Cardiac fibroblast (primary cell): ENCODE results near the gene IL1RL1.
A peak's percentile ranks its signal among the peaks of the same experiment; 100 is the strongest.

Source experiments
- DNase-seq, 2 donors: peaks; one replicate each; pipeline versions ENCODE4 v3.0.0 to v3.0.0-alpha.2; 2010; ENCODE audit warnings: low read depth in 2 of 2
- H3K4me3 ChIP-seq, 2 donors: replicated peaks in 1 of 2; 1 replicate in 1 of 2; 2 replicates in 1 of 2; pipeline ENCODE4 v1.5.1; 2011; ENCODE audit warnings: low read depth in 2 of 2, low read length in 2 of 2, mild to moderate bottlenecking in 2 of 2, moderate library complexity in 1 of 2
- TF ChIP-seq, protein P1 (sequence below): IDR thresholded peaks from one replicate; pipeline ENCODE4 v1.5.1; 2011; ENCODE audit warnings: low read depth, mild to moderate bottlenecking, low read length, inconsistent platforms

The IL1RL1 gene

DNA sequence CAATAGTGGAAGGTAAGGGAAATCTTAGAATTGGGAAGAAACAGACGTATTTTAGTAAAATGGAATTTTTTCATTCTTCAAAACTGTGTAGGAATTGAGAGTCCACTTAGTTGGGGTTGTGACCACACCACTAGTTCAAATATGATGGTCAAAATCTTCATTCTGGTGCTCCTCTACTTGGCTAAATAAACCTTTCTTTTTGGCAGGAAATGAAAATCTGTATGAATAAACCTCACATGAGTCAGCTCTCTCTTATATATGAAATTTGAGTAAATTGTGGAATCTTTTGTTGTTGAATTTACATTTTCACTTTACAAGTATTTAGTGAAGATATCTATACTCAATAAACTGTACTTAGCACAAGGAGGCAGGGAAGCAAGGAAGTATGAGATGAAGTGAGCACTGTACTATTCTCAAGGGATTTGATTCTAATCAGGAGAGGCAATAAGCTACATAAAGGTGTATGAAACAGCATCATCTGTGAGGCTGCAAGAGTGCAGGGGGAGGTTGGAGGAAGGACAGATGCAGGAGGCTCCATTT lies 64.8 kb downstream of the IL1RL1 start:
- DNase-seq = peak in 1 of 2 donors; percentile 9
- TF ChIP-seq, protein P1, sequence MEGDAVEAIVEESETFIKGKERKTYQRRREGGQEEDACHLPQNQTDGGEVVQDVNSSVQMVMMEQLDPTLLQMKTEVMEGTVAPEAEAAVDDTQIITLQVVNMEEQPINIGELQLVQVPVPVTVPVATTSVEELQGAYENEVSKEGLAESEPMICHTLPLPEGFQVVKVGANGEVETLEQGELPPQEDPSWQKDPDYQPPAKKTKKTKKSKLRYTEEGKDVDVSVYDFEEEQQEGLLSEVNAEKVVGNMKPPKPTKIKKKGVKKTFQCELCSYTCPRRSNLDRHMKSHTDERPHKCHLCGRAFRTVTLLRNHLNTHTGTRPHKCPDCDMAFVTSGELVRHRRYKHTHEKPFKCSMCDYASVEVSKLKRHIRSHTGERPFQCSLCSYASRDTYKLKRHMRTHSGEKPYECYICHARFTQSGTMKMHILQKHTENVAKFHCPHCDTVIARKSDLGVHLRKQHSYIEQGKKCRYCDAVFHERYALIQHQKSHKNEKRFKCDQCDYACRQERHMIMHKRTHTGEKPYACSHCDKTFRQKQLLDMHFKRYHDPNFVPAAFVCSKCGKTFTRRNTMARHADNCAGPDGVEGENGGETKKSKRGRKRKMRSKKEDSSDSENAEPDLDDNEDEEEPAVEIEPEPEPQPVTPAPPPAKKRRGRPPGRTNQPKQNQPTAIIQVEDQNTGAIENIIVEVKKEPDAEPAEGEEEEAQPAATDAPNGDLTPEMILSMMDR = no peak
- H3K4me3 ChIP-seq = no peak overlapping the region

DNA sequence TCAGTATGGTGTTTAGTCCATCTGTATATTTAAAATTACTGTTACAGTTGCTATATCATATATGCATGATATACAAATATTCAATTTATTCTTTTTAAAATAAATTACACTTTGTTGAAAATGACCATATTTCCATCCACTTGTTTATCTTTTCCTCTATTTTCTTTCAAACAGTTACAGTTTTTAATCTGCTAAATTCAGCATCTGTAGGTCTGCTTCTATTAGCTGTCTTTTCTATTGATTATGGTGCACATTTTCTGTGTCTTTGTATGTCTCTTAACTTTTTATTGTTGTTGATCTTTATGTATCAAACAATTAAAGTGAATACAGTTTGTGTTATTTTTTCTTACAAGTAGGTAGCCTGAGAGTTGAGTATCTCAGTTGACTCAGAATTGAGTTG lies 72.4 kb downstream of the IL1RL1 start:
- TF ChIP-seq, protein P1 = no peak
- no peak overlapping the region for H3K4me3 ChIP-seq
- DNase-seq = no peak

DNA sequence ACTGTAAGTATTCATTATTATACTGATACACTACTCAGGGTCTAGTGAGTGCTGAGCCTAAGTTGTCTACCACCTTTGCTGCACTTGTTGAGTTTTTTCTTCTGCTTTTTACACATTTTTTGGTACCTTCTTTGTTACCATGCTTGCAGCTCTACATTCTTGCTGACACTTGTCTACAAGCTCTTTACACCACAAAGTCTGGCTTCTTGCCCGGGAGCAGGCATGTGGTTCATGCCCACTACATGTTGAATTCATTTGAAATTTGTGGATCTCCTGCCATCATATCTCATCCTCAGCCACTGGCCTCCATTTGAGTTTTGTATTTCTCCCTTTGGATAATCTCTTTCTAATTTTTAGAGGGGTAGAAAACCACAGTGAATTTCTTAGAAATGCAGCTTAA lies 74.2 kb downstream of the IL1RL1 start:
- DNase-seq = peak in 1 of 2 donors; percentile 21
- TF ChIP-seq, protein P1 = no peak
- H3K4me3 ChIP-seq = no peak overlapping the region

DNA sequence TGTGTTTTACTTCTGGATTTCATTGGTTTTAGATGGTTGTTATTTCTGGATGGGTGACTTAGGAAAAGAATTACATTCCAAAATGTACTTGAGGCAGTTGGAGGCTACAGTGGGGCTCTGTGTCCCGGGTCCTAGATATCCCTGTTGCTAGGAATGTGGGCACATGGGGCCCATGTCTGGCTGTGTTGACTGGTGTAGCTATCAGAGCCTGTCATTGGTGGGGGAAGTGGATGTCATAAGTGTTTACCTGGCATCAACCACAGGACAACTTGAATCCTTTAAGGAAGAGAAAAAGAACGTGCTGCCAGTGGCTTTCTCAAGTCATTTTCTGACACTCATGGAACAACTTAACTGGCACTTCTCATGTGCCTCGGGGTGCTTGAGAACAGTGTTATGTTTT lies 74.6 kb downstream of the IL1RL1 start:
- no peak for DNase-seq
- H3K4me3 ChIP-seq = no peak overlapping the region
- TF ChIP-seq, protein P1 = no peak

DNA sequence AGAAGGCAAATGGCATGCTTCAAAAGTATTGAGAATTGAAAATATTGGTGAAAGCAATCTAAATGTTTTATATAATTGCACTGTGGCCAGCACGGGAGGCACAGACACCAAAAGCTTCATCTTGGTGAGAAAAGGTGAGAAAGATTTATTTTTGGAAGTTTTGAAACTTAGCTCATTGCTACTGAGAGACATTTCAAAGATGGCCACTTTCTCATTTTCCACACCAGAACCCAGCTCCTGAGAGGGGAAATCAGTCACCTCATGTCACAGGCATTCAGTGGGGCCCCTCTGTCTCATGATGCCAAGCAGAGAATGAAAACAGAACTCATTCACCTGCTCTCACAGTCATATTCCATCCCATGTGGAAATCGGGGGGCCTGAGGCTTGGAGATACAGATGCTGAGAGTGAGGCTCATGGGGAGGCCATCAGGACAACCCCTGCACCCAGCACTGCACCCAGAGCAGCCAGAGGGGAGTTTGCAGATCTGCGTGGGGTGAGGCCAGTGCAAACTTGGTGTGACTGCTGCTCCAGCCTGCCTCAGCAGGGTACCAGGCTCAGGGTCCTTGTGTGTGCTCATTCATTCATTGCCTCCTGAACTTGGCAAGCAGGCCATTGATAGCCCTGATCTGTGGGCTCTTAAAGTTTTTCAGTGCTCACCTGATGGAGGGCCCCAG lies 75.6 kb downstream of the IL1RL1 start:
- TF ChIP-seq, protein P1 = no peak
- DNase-seq = no peak

DNA sequence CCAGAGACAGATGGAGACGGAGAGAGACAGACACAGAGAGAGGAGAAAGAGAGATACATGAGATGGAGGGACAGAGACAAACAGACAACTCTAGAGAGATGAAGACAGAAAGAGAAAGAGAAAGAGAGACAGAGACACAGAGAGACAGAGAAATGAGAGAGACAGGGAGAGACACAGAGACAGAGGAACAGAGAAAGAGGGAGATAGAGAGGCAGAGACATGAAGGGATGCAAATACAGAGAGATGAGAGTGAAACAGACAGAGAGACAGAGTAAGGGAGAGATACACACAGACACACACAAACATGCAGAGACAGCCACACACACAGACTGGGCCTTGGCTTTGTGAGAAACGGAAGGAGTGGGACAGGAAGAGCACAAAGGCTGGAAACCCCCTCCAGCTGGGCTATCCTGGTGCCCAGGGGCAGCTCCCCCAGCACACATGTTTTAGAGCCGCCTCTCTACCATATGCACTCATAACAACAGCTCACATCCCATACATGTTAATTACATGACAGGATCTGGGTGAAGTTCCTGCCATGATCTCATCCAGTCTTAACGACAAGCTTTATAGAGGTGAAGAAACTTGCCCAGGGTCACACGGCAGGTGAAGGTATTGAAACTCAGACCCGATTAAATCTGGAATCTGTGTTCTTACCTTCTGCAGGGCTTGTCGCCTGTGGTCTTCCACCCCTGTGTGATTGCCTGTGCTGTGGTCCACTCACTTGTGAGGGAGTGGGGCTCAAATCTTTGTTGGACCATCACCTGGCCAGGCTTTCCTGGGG lies 76.6 kb downstream of the IL1RL1 start:
- TF ChIP-seq, protein P1 = no peak
- H3K4me3 ChIP-seq = no peak overlapping the region
- no peak for DNase-seq

More for the DNA sequence above, 75.6 kb downstream of the IL1RL1 start:
- H3K4me3 ChIP-seq = no peak overlapping the region
